NCI-H526 (cell line): ENCODE results near the gene HTRA1.

Source experiments
- DNase-seq, 2 experiments: peaks; one replicate each; lab custom pipeline; 2025; lab: John Stamatoyannopoulos, UW

The HTRA1 gene

GRCh38 chr10:122495406-122496340 is 34.3 kb downstream of the HTRA1 start:
- no peak for DNase-seq

DNA sequence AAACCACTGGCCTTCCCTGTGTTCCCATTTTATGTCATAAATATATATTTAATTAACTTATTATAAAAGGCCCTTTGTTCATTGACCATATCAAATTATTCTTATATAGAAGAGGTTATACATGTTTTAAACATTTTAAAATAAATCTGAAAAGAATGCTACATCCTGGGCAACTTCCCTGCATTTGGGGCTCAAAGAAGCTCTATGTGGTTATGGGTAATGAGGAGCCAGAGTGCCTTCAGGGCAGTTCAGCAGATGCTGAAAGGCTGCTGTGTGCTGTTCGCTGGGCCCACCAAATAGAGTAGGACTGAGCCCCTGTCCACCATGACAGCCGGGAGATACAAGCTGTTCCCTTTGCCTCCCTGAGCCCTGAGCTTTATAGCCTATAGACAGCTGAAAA is 35.9 kb downstream of the HTRA1 start:
- no peak for DNase-seq

GRCh38 chr10:122498521-122498920 is 37.2 kb downstream of the HTRA1 start:
- no peak for DNase-seq

- no peak for DNase-seq
Observed at GRCh38 chr10:122499012-122499411, 37.7 kb downstream of the HTRA1 start.

- no peak for DNase-seq
Observed at GRCh38 chr10:122499491-122499941, 38.2 kb downstream of the HTRA1 start.

GRCh38 chr10:122500194-122500593 is 38.8 kb downstream of the HTRA1 start:
- DNase-seq = no peak

DNA sequence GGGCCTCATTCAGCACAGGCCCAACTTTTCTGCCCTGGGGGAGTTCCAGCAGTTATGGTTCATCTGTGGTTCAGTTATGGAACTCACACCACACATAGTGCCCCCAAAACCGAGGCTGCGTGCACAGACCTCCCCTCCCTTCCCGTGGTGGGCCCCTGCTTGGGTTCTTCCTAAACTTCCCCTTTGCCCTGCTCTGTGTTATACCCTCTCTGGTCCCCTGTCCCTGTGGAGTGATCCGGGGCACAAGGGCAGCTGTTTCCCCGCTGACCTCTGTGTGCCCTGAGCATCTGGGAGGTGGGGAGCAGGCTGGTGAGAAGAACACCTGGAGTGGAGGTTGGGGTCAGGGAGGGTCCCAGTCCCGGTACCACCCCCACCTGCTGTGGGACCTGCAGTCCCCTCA is 39.4 kb downstream of the HTRA1 start:
- DNase-seq = no peak

- DNase-seq = no peak
Observed at GRCh38 chr10:122503012-122503411, 41.7 kb downstream of the HTRA1 start.

DNA sequence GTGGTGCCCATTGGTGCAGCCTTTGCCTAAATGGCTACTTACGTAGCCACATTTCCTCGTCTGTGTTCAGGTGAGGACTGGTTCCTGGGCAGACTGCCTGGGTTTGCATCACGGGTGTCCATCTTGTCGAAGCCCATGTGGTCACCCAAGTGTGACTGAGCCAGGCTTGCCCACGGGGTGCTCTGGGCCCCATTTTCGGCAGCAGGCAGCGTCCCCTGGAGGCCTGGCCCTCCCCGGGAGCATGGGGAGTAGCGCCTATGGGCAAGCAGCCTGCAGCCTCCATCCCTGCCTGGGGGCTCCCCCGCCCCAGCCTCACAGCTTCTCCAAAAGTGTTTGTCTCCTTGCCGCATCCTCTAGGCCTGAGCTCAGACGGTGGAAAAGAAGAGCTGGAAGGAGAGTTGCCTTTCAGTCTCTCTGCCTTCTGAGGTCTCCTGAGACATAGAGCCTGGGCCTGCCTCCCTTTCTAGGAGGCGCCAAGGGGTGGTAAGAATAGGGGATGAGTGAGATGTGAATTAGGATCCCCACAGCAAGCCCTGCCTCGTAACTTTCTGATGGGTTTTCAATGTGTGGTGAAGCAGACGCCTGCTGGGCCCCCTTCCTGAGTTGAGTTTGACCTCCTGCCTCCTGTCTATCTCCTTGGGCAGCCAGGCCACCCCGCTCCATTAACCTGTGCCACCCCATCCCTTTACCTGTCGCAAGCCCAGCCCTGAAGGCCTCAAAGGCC is 42.7 kb downstream of the HTRA1 start:
- DNase-seq = no peak

DNA sequence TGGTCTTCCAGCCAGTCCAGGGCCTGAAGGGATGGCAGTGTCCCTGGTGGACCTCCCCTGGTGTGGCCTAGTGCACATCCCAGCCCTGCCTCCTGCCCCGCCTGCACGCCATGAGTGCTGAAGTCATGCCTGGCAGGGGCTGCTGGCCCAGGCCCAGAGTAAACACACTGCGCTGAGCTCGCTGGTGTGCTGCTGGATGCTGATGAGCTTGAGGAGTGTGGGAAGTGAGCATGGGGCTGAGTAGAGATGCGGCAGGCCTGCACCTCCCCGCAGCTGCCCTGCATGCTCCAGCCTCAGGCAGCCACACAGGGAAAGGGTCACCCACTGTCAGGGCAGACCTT is 43.2 kb downstream of the HTRA1 start:
- DNase-seq = no peak

DNA sequence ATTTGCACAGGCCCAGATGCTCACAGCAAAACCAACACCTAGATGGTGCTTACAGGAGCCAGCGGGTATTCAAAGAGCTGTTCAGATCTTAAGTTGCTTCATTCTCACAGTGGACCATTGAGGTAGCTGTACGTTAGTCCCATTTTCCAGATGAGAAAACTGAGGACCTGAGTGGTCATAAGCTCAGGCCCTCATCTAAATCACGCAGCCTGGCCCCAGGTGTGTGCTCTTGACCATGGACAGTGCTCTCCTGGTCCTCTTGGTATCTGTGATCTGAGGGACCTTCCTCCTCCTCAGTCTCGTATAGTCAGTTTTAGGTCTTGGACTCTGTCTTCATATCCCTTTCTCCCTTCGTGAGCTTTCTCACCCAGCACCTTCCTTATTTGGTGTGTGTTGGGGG is 43.7 kb downstream of the HTRA1 start:
- no peak for DNase-seq

DNA sequence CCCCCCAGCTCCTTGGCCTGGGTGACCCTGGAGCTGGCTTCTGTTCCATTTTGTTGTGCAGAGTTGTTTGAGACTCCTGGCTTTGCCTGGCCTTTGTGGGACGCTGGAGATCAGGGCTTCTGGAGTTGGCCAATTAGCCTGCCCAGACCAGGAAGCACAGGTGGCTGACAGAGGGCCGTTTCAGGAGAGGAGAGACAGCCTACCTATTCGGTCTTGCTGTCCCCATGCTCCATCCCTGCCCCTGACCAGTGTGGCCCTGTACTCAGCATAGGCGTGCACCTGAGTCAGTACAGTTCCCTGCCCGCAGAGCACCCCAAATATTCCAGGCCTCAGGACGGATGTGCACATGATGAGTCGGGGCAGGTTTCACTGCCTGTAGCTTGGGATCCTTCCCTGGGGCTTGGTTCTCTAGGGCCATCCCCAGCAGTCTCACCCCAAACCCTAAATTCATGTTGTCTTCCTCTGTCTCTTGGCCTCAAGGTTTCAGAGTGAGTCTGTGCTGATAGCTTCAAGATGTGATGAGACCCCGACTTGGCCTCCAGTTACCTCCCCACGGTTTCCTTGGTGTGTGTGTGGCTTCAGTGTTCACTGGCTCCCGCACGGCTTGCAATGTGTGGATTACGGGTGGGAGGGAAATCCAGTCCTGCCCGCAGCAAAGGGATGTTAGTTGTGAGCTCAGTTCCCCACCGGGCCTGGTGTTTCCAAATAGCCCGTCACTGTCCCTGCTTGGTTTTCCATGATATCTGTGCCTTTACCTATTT is 44.7 kb downstream of the HTRA1 start:
- no peak for DNase-seq

GRCh38 chr10:122507616-122508015 is 46.3 kb downstream of the HTRA1 start:
- no peak for DNase-seq

DNA sequence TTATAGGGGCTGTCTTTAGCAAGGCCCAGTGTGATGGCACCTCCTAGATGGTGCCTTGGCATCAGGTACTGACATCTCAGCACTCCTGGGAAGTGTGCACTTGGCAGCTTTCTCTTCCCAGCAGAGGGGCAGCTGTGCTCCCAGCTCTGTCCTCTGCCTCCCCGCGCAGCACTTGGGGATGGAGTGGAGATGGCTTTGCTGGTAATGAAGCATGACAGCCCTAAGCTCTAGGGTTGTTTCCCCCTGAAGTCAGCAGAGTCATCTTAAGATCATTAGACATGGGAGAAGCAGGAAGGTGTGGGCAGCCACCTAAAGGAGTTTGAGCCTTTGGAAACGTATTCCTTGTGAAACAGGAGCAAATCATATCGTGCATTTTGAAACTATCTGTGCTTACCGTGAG is 46.7 kb downstream of the HTRA1 start:
- no peak for DNase-seq

DNA sequence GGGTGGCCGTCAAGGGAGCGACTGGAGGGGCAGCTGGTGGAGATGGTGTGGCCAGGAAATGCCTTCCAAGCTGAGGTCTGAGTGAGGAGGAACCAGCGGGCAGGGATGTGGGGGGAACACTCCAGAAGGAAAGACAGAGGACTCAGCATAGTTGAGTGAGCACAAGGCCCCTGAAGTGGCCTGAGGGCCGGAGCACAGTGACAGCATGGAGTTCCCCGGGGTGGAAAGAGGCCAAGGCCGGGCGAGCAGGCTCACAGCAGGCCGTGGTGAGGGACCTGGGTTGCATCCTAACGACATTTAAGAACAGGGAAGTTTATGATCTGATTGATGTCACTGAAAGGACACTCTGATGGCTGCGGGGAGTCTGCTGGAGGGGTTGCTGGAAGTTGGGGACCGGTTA is 48.0 kb downstream of the HTRA1 start:
- no peak for DNase-seq

GRCh38 chr10:122510326-122510725 is 49.0 kb downstream of the HTRA1 start:
- no peak for DNase-seq

- DNase-seq = no peak
Observed at GRCh38 chr10:122510736-122511135, 49.4 kb downstream of the HTRA1 start.

GRCh38 chr10:122513053-122513452 is 51.7 kb downstream of the HTRA1 start:
- no peak for DNase-seq

GRCh38 chr10:122514045-122514840 is 52.9 kb downstream of the HTRA1 start:
- DNase-seq = no peak

DNA sequence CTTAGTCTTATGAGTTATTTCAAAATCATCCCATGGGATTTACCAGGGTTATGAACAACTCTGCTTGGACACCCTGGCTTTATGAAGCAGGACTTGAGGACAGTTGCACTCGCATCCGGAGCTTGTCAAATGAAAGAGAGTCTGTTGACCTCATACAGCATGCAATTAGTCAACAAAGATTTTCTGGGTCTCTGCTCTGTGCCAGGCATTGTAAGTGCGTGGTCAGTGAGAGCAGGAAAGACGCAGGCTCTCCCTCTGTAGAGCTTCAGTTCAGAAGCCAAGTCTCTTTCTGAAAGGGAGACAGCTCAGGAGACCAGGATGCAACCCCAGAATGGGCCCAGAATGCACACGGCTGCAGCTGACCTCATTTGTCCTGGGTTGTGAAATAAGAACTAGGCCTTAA is 53.7 kb downstream of the HTRA1 start:
- no peak for DNase-seq

- DNase-seq = no peak
Observed at GRCh38 chr10:122515588-122516231, 54.4 kb downstream of the HTRA1 start.
